Right lobe of liver (tissue), 6 donors: ENCODE results near the gene TBCK. TPM values are rescaled to one million over a fixed set of nuclear protein-coding genes. Genes with fewer than 3 reads are reported as not detected.

Experiments
- ATAC-seq, 4 donors: fragments of 200-7000 bp; cut with Tn5 transposase; one replicate each; pipeline ENCODE4 v1.9.1; 2020; ENCODE audit warnings: mild to moderate bottlenecking in 4 of 4, moderate library complexity in 4 of 4
- DNase-seq, 3 donors: peaks; one replicate each; pipeline ENCODE4 v3.0.0-alpha.2; 2020
- H3K27ac ChIP-seq, 3 donors: fragments of 200-600 bp; one replicate each; pipeline ENCODE4 v1.8.0; 2022
- H3K27me3 ChIP-seq, 2 donors: fragments of 200-600 bp; one replicate each; pipeline ENCODE4 v1.8.0; 2022
- H3K36me3 ChIP-seq, 4 donors: fragments of 200-600 bp; sonication (generic) in 1 of 4; one replicate each; pipeline versions ENCODE4 v1.5.1 to v1.8.0; 2017 to 2022; ENCODE audit warnings: control low read depth in 1 of 4
- H3K4me1 ChIP-seq, 4 donors: fragments of 200-600 bp; sonication (generic) in 1 of 4; one replicate each; pipeline versions ENCODE4 v1.5.1 to v1.8.0; 2017 to 2022; ENCODE audit warnings: control low read depth in 1 of 4
- H3K4me3 ChIP-seq, 3 donors: fragments of 200-600 bp; one replicate each; pipeline ENCODE4 v1.8.0; 2022
- H3K9me3 ChIP-seq, 4 donors: fragments of 200-600 bp; sonication (generic) in 1 of 4; one replicate each; pipeline versions ENCODE4 v1.5.1 to v1.8.0; 2017 to 2022; ENCODE audit warnings: control low read depth in 1 of 4
- POLR2A ChIP-seq: fragments of 450-650 bp; IDR thresholded peaks from one replicate; pipeline ENCODE4 v1.6.1; 2017; ENCODE audit warnings: antibody characterized with exemption, mild to moderate bottlenecking
- WGBS: methylation state at CpG from one replicate; pipeline ENCODE4 v1.1.6; 2018; ENCODE audit warnings: low coverage, low lambda C conversion rate; ENCODE audit not compliant: insufficient coverage; ENCODE audit errors: missing lambda C conversion rate; 5-methylcytosine and 5-hydroxymethylcytosine counted together
- intact Hi-C, 2 donors: fragments of 100-400 bp; cut with DNase I; formaldehyde crosslinking; loops; one replicate each; pipeline versions ENCODE4 v1.11.2 to v1.14.1; 2022
- total RNA-seq, 6 experiments: library from RNA; depleted of rRNA in 2 of 6; stranded (reverse); fragments of >200 nt in 2 of 6; fragmentation: NEBNext Ultra II Directional in 3 of 6; extraction: Animal tissue kit (Norgen Biotek cat#: 25700) in 3 of 6; gene quantifications; one replicate each; pipeline versions ENCODE4 v1.1.0 to v1.2.4, GENCODE V29; 2016 to 2023
- TF ChIP-seq, protein P1 (sequence below), 4 donors: fragments of 200-600 bp in 3 of 4; fragments of 450-650 bp in 1 of 4; IDR thresholded peaks; one replicate each; pipeline versions ENCODE4 v1.5.1 to v1.8.0; 2016 to 2022; ENCODE audit warnings: antibody characterized with exemption in 4 of 4, mild to moderate bottlenecking in 2 of 4
- donor health status: DM: no; HTN: yes; CAD: no.
- donor health status: DM: no; HTN: no; CAD: no.
- donor health status: DM: no; HTN: no; CAD: no.
- donor health status: DM: no; HTN: yes; CAD: no.
- donor health status: DM: no; HTN: yes; CAD: no.

TBCK gene
- total RNA-seq, 6 experiments from 2014 or later: 15.1 to 20.1 (median 16.8) TPM

- intact Hi-C loops: no loop called here
- H3K27me3 ChIP-seq: no peaks in the 10 kb centered on the region
- no peaks in the 10 kb centered on the region for H3K36me3 ChIP-seq
- H3K9me3 ChIP-seq: no peaks in the 10 kb centered on the region
- no peak for TF ChIP-seq POLR2A
- TF ChIP-seq, protein P1, sequence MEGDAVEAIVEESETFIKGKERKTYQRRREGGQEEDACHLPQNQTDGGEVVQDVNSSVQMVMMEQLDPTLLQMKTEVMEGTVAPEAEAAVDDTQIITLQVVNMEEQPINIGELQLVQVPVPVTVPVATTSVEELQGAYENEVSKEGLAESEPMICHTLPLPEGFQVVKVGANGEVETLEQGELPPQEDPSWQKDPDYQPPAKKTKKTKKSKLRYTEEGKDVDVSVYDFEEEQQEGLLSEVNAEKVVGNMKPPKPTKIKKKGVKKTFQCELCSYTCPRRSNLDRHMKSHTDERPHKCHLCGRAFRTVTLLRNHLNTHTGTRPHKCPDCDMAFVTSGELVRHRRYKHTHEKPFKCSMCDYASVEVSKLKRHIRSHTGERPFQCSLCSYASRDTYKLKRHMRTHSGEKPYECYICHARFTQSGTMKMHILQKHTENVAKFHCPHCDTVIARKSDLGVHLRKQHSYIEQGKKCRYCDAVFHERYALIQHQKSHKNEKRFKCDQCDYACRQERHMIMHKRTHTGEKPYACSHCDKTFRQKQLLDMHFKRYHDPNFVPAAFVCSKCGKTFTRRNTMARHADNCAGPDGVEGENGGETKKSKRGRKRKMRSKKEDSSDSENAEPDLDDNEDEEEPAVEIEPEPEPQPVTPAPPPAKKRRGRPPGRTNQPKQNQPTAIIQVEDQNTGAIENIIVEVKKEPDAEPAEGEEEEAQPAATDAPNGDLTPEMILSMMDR (IDR thresholded peaks at IDR 0.05): no peak
- no peak overlapping the region for H3K4me3 ChIP-seq
- no peak overlapping the region for H3K27ac ChIP-seq
- no peak for ATAC-seq
- H3K4me1 ChIP-seq: no peaks in the 10 kb centered on the region
- WGBS: 100% methylated on average over 1 of the region's 1 CpG
- DNase-seq: no peak
Observed at GRCh38 chr4:106035204-106035603, 280.8 kb downstream of the TBCK start.

DNA sequence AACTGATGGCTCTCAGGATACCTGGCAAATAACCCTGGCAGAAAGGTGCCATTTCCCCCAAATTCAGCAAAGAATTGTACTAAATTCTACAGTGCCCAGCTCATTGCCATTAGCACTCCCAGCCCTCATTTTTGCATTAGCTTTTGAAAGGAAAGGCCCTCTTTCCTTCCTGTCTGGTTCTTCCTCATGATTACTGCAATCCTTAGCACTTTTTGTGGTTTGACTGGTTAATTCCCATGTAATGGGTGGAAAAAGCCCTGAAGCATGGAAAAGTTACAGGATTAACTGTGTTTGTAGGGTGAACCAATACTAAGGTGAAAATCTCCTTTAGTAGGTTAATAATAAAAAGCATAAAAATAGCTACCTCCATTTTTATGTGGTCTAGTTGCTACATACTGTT lies 281.3 kb downstream of the TBCK start:
- intact Hi-C loops: no loop called here
- H3K9me3 ChIP-seq: no peaks in the 10 kb centered on the region
- ATAC-seq (no peak), DNase-seq (no peak)
- no peak overlapping the region for H3K27ac ChIP-seq
- no peak for TF ChIP-seq POLR2A
- TF ChIP-seq, protein P1 (IDR thresholded peaks at IDR 0.05): no peak
- H3K36me3 ChIP-seq: no peaks in the 10 kb centered on the region
- no peaks in the 10 kb centered on the region for H3K27me3 ChIP-seq
- H3K4me3 ChIP-seq: no peak overlapping the region
- H3K4me1 ChIP-seq: no peaks in the 10 kb centered on the region

- no peak for DNase-seq
- Histone ChIP-seq H3K4me1 (no peaks in the 10 kb centered on the region), H3K4me3 (no peak overlapping the region), H3K36me3 (no peaks in the 10 kb centered on the region), H3K27me3 (no peaks in the 10 kb centered on the region), H3K9me3 (no peaks in the 10 kb centered on the region), H3K27ac (no peak overlapping the region)
- no peak for ATAC-seq
- TF ChIP-seq, protein P1 (IDR thresholded peaks at IDR 0.05): no peak
- no peak for TF ChIP-seq POLR2A
- WGBS: 53% methylated on average over 3 of the region's 3 CpGs
- intact Hi-C loops: no loop called here
Observed at GRCh38 chr4:106034220-106034619, 281.8 kb downstream of the TBCK start.

DNA sequence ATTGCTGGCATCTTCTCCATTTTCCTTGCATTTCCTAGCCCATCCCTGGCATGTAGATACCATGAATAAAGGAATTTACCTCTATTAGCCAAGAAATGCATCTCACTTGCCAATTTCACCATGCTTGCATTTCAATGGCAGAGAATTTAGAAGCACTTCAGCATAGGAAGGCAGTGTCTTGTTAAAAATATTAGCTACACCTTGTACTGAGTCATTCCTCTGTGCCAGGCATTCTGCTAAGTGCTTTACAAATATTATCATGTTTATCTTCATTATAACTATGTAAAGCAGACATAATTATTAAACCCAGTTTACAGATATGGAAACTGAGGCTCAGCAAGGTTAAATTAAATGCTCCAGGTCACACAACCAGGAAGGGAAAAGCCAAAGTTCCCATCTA lies 282.5 kb downstream of the TBCK start:
- TF ChIP-seq POLR2A: no peak
- TF ChIP-seq, protein P1 (IDR thresholded peaks at IDR 0.05): no peak
- intact Hi-C loops: no loop called here
- H3K9me3 ChIP-seq: no peaks in the 10 kb centered on the region
- no peak for DNase-seq
- H3K27me3 ChIP-seq: no peaks in the 10 kb centered on the region
- no peak overlapping the region for H3K4me3 ChIP-seq
- no peaks in the 10 kb centered on the region for H3K36me3 ChIP-seq
- H3K4me1 ChIP-seq: no peaks in the 10 kb centered on the region
- no peak overlapping the region for H3K27ac ChIP-seq
- no peak for ATAC-seq

- intact Hi-C loops: no loop called here
- H3K4me1 ChIP-seq: no peaks in the 10 kb centered on the region
- no peaks in the 10 kb centered on the region for H3K27me3 ChIP-seq
- TF ChIP-seq, protein P1 (IDR thresholded peaks at IDR 0.05): no peak
- no peak for TF ChIP-seq POLR2A
- no peak overlapping the region for H3K4me3 ChIP-seq
- H3K27ac ChIP-seq: no peak overlapping the region
- no CpG with 5 or more reads among the region's 1 CpG for WGBS
- H3K36me3 ChIP-seq: no peaks in the 10 kb centered on the region
- no peak for DNase-seq
- H3K9me3 ChIP-seq: no peaks in the 10 kb centered on the region
- no peak for ATAC-seq
Observed at GRCh38 chr4:106032851-106033286, 283.1 kb downstream of the TBCK start.
